ENCODE results near the gene TOMM22.
A peak's percentile ranks its signal among the peaks of the same experiment; 100 is the strongest.

The TOMM22 gene

GRCh38 chr22:38728871-38729796 lies 47.4 kb downstream of the TOMM22 start:
- no peak for DNase-seq (ENCODE audit: low spot score)
- TF ChIP-seq, protein P1, sequence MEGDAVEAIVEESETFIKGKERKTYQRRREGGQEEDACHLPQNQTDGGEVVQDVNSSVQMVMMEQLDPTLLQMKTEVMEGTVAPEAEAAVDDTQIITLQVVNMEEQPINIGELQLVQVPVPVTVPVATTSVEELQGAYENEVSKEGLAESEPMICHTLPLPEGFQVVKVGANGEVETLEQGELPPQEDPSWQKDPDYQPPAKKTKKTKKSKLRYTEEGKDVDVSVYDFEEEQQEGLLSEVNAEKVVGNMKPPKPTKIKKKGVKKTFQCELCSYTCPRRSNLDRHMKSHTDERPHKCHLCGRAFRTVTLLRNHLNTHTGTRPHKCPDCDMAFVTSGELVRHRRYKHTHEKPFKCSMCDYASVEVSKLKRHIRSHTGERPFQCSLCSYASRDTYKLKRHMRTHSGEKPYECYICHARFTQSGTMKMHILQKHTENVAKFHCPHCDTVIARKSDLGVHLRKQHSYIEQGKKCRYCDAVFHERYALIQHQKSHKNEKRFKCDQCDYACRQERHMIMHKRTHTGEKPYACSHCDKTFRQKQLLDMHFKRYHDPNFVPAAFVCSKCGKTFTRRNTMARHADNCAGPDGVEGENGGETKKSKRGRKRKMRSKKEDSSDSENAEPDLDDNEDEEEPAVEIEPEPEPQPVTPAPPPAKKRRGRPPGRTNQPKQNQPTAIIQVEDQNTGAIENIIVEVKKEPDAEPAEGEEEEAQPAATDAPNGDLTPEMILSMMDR (IDR thresholded peaks at IDR 0.05), result no peak
- Histone ChIP-seq H3K4me3 (no peak overlapping the region), H3K27ac (no peak overlapping the region)

DNA sequence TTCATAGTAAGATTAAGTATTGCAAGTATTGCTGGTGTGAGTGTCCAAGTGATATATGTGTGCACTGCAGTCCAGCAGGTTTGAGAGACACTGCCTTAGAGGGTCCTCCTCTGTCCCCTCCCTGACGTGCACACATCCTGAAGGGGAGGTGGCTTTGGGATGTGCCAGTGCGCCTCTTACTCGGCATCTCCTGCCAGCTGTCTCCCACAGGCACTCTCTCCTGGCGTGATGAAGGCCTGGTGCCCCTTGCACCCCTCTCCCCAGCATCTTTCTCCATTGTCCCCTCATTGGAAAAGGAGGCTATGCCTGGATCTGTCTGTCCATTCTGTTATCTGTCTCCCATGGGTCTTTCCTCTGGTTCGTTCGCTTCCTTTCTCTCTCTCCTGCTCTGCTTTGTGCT lies 48.2 kb downstream of the TOMM22 start:
- no peak for DNase-seq (ENCODE audit: low spot score)
- H3K27ac ChIP-seq, result no peak overlapping the region
- H3K4me3 ChIP-seq, result no peak overlapping the region
- TF ChIP-seq, protein P1 (IDR thresholded peaks at IDR 0.05), result no peak

DNA sequence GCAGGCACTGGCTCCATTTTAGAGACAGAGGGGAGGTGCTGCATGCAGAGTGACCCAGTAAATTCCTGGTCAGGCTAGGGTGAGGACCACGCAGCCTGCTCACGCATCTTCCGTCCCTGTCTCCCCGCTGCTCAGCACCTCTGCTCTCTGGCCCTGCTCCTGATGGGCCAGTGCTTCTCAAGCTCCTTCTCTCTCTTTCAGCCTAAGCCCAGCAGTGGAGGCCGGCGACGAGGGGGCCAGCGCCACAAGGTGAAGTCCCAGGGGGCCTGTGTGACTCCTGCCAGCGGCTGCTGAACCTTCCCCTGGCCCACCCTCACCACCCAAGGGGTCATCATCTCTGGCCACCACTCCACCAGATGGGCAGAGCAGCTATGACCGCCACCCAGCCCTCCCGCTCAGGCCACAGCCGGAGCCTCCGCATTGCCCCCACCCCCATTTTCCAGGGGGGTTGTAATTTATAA lies 48.7 kb downstream of the TOMM22 start:
- no peak overlapping the region for H3K27ac ChIP-seq
- no peak for DNase-seq (ENCODE audit: low spot score)
- TF ChIP-seq, protein P1 (IDR thresholded peaks at IDR 0.05), result no peak
- H3K4me3 ChIP-seq, result no peak overlapping the region

DNA sequence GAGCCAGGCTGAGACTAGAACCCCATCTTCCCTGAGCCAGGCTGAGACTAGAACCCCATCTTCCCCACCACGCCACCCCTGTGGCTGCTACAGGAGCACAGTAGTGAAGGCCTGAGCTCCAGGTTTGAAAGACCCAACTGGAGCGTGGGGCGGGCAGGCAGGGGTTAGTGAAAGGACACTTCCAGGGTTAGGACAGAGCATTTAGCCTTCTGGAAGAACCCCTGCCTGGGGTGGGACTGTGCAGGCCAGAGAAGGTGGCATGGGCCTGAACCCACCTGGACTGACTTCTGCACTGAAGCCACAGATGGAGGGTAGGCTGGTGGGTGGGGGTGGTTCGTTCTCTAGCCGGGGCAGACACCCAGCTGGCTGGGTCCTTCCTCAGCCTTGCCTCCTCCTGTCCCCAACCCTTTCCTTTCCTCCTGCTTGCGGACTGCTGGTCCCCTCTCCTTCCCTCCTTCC lies 50.0 kb downstream of the TOMM22 start:
- TF ChIP-seq, protein P1 (IDR thresholded peaks at IDR 0.05), result no peak
- peak overlapping the region; percentile 75 to 79 for H3K27ac ChIP-seq
- H3K4me3 ChIP-seq, result no peak overlapping the region
- no peak for DNase-seq (ENCODE audit: low spot score)

DNA sequence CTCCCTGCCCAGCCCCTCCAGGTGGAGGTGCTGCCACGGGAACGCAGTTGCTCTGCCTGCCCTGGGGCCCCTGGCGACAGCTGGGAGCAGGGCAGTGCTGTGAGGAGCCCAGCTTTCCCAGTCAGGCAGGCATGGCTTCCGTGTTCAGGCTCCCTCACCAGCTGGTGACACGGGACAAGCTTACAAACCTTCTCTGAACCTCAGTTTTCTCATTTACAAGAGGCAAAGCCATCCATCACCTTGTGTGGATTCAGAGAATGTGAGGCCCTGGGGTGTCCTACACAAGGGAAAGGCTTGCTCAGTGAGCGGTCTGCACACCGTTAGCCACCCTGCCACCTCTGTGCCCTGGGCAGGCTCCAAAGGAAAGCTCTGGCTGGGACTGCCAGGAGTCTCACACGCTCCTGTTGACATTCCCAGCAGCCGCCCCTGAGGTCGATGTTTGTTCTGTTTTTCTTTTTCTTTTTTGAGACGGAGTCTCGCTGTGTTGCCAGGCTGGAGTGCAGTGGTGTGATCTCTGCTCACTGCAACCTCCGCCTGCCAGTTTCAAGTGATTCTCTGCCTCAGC lies 50.6 kb downstream of the TOMM22 start:
- DNase-seq (ENCODE audit: low spot score), result no peak
- H3K27ac ChIP-seq, result peak overlapping the region; percentile 75 to 79
- TF ChIP-seq, protein P1 (IDR thresholded peaks at IDR 0.05), result no peak

DNA sequence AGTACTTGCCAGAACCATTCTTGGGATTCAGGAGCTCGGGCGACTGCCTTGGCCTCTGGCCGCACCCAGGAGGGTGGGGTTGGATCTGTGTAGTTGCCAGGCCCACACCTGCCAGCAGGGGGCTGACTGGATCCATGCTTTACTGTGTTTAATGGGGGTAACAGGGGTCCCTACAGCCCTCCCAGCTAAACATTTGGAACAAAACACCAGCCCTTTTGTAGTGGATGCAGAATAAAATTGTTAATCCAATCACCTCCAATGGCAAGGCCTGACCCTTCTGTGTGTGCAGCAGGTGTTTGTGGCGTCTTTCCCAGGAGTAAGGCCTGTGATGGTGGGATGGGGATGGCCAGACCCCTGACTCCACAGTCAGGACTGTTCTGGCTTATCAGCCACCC lies 51.6 kb downstream of the TOMM22 start:
- peak overlapping the region; percentile 75 to 79 for H3K27ac ChIP-seq
- no peak overlapping the region for H3K4me3 ChIP-seq
- no peak for DNase-seq (ENCODE audit: low spot score)
- TF ChIP-seq, protein P1 (IDR thresholded peaks at IDR 0.05), result peak; percentile 51

More for the DNA sequence above, 50.6 kb downstream of the TOMM22 start:
- no peak overlapping the region for H3K4me3 ChIP-seq

Measured in coronary artery (tissue), 2 donors.